Nephron progenitor cell (in vitro differentiated cells): ENCODE results near the gene SPRYD4.
"Not testable (repeated sequence)": the region's sequence is repeated elsewhere in the genome, so short reads cannot be mapped to it uniquely, and the experiment has no call there.

ENCODE experiments used
- DNase-seq: peaks from one replicate; pipeline ENCODE4 v3.0.0; 2021
- H3K27ac Mint-ChIP-seq: 2 replicates; pipeline ENCODE4 v1.8.0; 2021; ENCODE audit warnings: mild to moderate bottlenecking, moderate library complexity, mixed read lengths
- H3K27me3 Mint-ChIP-seq: 2 replicates; pipeline ENCODE4 v1.8.0; 2021; ENCODE audit warnings: mild to moderate bottlenecking, low read depth, mixed read lengths; ENCODE audit not compliant: poor library complexity
- H3K36me3 Mint-ChIP-seq: 2 replicates; pipeline ENCODE4 v1.8.0; 2021; ENCODE audit warnings: low read depth, mixed read lengths
- H3K4me1 Mint-ChIP-seq: 2 replicates; pipeline ENCODE4 v1.8.0; 2021; ENCODE audit warnings: mixed read lengths
- H3K4me3 Mint-ChIP-seq: 2 replicates; pipeline ENCODE4 v1.8.0; 2021; ENCODE audit warnings: mild to moderate bottlenecking, moderate library complexity, mixed read lengths
- H3K9me3 Mint-ChIP-seq: 2 replicates; pipeline ENCODE4 v1.8.0; 2021; ENCODE audit warnings: mild to moderate bottlenecking, moderate library complexity, mixed read lengths
- TF ChIP-seq, protein P1 (sequence below): fragments of 200-600 bp; sonication (generic); IDR thresholded peaks from 2 replicates; pipeline ENCODE4 v1.5.0; 2021; ENCODE audit warnings: antibody characterized with exemption

SPRYD4 gene

DNA sequence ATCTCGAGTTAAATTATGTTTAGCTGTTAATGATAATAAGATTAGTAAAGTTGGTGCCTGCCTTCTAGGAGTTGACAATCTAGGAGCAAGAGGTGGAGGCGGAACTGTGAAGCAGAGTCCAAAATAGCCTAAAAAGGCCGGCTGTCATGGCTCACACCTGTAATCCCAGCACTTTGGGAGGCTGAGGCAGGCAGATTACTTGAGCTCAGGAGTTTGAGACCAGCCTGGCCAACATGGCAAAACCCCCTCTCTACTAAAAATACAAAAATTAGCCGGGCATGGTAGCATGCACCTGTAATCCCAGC lies 45.6 kb downstream of the SPRYD4 start:
- not testable (repeated sequence) for H3K4me1 Mint-ChIP-seq, H3K9me3 Mint-ChIP-seq, DNase-seq, H3K36me3 Mint-ChIP-seq, H3K27ac Mint-ChIP-seq, H3K4me3 Mint-ChIP-seq
- TF ChIP-seq, protein P1, sequence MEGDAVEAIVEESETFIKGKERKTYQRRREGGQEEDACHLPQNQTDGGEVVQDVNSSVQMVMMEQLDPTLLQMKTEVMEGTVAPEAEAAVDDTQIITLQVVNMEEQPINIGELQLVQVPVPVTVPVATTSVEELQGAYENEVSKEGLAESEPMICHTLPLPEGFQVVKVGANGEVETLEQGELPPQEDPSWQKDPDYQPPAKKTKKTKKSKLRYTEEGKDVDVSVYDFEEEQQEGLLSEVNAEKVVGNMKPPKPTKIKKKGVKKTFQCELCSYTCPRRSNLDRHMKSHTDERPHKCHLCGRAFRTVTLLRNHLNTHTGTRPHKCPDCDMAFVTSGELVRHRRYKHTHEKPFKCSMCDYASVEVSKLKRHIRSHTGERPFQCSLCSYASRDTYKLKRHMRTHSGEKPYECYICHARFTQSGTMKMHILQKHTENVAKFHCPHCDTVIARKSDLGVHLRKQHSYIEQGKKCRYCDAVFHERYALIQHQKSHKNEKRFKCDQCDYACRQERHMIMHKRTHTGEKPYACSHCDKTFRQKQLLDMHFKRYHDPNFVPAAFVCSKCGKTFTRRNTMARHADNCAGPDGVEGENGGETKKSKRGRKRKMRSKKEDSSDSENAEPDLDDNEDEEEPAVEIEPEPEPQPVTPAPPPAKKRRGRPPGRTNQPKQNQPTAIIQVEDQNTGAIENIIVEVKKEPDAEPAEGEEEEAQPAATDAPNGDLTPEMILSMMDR = peak; percentile 13
- H3K27me3 Mint-ChIP-seq = peaks cover 19% of the 10 kb centered on the region

DNA sequence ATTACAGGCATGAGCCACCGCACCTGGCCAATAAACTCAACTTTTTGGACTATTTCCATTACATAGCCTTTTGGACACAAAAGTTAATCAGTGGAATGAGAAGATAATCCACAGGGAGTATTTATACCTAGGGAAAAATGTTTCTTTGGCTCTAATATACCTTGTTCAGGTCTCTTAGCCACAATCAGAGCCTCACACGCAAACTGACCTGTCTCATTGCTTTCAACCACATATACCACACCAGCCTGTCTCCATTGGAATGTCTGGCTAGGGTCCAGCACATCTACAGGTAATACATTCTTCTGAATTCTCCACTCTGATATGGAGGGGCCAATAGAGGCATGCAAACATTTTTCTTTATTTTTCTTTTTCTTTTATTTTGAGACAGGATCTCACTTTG lies 49.5 kb downstream of the SPRYD4 start:
- Mint-ChIP-seq H3K27me3 (no peaks in the 10 kb centered on the region), H3K36me3 (no peaks in the 10 kb centered on the region), H3K27ac (no peak overlapping the region), H3K4me1 (peaks cover 14% of the 10 kb centered on the region), H3K4me3 (no peak overlapping the region), H3K9me3 (no peaks in the 10 kb centered on the region)
- TF ChIP-seq, protein P1 = no peak
- DNase-seq = no peak

DNA sequence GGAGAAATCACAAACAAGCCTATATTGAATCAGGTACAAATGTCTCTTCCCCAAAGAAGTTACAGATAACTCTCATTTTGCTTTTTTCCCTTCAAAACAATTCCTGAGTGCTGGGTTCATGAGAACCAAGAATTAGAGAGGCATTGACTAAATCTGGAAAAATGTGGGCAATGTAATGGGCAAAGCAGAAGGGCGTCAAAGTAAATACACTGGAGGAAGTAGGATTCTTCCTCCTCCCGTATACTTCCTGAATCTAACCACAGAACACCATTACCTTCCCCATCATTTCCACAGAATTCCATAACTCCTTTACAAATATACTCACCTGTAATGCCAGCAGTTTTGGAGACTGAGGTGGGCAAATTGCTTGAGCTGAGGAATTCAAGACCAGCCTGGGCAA lies 50.2 kb downstream of the SPRYD4 start:
- Mint-ChIP-seq H3K36me3 (no peaks in the 10 kb centered on the region), H3K27me3 (no peaks in the 10 kb centered on the region), H3K4me3 (no peak overlapping the region), H3K9me3 (no peaks in the 10 kb centered on the region), H3K27ac (no peak overlapping the region), H3K4me1 (peaks cover 18% of the 10 kb centered on the region)
- no peak for DNase-seq
- TF ChIP-seq, protein P1 = no peak

DNA sequence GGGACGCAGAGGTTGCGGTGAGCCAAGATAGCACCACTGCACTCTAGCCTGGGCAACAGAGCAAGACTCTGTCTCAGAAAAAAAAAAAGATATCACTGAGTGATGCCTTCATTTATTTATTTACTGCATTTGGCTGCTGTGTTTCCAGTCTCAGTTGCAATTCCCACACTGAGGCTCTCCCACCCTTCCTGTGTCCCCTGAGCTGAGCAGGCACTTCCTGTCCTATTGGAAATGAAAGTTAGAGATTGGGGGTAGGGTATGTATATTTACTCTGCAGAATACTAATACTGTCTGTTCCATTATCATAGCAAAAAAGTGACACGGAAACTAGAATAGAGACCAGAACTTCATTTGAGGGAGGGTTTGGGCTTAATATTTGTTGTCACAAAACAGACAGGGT lies 51.7 kb downstream of the SPRYD4 start:
- Mint-ChIP-seq H3K9me3 (no peaks in the 10 kb centered on the region), H3K36me3 (no peaks in the 10 kb centered on the region), H3K27me3 (no peaks in the 10 kb centered on the region), H3K4me1 (peaks cover 24% of the 10 kb centered on the region), H3K4me3 (no peak overlapping the region), H3K27ac (no peak overlapping the region)
- DNase-seq = no peak
- TF ChIP-seq, protein P1 = no peak

DNA sequence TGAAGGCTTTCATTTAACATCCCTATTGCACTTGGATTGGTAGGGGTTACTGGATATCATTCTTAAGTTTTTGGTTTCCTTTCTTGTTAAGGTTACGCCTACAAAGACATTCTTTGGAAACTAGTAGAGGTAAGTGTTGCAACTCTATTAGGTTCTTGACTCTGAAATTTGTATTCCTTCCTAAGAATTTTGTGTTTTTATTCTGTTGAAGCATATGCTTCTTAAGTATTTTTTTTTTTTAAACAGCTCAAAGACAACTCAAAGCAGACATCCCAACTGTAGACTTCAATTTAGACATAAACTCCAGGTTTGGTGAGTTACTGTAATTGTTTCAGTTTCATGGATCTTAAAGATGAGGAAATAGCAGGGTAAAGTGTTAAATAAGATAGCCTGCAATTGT lies 52.1 kb downstream of the SPRYD4 start:
- no peaks in the 10 kb centered on the region for H3K36me3 Mint-ChIP-seq
- H3K27ac Mint-ChIP-seq = no peak overlapping the region
- H3K4me1 Mint-ChIP-seq = peaks cover 24% of the 10 kb centered on the region
- H3K27me3 Mint-ChIP-seq = no peaks in the 10 kb centered on the region
- H3K9me3 Mint-ChIP-seq = no peaks in the 10 kb centered on the region
- no peak overlapping the region for H3K4me3 Mint-ChIP-seq
- TF ChIP-seq, protein P1 = no peak
- no peak for DNase-seq

DNA sequence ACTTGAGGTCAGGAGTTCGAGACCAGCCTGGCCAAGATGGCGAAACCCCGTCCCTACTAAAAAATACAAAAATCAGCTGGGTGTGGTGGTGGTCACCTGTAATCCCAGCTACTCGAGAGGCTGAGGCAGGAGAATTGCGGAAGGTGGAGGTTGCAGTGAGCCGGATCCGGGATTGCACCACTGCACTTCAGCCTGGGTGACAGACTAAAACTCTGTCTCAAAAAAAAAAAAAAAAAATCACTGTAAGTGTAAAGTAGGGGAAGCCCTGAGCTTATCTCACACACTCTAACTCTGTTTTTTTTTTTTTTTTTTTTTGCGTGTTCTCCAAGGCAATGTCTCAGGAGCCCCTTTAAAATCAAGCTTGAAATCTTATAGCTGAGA lies 52.8 kb downstream of the SPRYD4 start:
- peak overlapping the region; percentile 92 for H3K4me3 Mint-ChIP-seq
- H3K4me1 Mint-ChIP-seq = peaks cover 24% of the 10 kb centered on the region
- H3K36me3 Mint-ChIP-seq = no peaks in the 10 kb centered on the region

More for the DNA sequence above, 52.8 kb downstream of the SPRYD4 start:
- TF ChIP-seq, protein P1 = no peak
- H3K9me3 Mint-ChIP-seq = no peaks in the 10 kb centered on the region
- no peak for DNase-seq
- H3K27me3 Mint-ChIP-seq = no peaks in the 10 kb centered on the region
- peak overlapping the region; percentile 89 for H3K27ac Mint-ChIP-seq
